ENCODE data around the gene PILRA. TPM values are rescaled to one million over a fixed set of nuclear protein-coding genes. Genes with fewer than 3 reads are reported as not detected.
A peak's percentile ranks its signal among the peaks of the same experiment; 100 is the strongest.
"Not testable (repeated sequence)": the region's sequence is repeated elsewhere in the genome, so short reads cannot be mapped to it uniquely, and the experiment has no call there.

The PILRA gene
- total and polyA plus RNA-seq, 2 of the 13 experiments (the other 11 are each of a cell fraction or from before 2014, with no cell fraction given): 0.13 to 1.3 TPM

DNA sequence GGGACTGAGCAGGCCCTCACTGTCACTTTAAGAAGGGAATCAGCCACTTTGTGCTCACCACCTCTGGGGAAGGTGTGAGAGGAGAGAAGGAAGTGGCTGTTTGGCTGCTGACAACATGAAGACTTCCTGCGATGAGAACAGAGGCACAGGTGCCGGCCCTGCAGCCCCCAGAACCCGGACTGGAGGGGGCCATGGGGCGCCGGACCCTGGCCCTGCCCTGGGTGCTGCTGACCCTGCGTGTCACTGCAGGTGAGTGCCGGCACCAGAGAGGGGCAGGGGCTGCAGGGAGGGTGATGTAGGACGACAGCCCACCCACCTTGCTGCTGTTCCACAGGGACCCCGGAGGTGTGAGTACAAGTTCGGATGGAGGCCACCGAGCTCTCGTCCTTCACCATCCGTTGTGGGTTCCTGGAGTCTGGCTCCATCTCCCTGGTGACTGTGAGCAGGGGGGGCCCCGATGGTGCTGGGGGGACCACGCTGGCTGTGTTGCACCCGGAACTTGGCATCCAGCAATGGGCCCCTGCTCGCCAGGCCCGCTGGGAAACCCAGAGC is 21.0 kb upstream of the PILRA start:
- peaks cover 28 to 83% of the 10 kb centered on the region in 2 experiments for H3K36me3 ChIP-seq (replicated peaks in 1 of 2; ENCODE audit: control insufficient read depth in 1 of 2, insufficient read depth in 2 of 2, low read length in 2 of 2)
- in situ Hi-C loops (cut with HindIII; ENCODE audit: extremely low pct_ligation_motif_present, low pct_unique_long_range_greater_than_20kb); H4K20me1 ChIP-seq (ENCODE audit: insufficient read depth, low read length); ATAC-seq; H3K4me1 ChIP-seq (ENCODE audit: insufficient read depth, low read length); H3K79me2 ChIP-seq (ENCODE audit: insufficient read depth, low read length); H3K27ac ChIP-seq (ENCODE audit: extremely low read length, insufficient read depth, low read length); CTCF ChIA-PET (ENCODE audit: low intra/inter-chr PET ratio, low total read pairs); POLR2A ChIA-PET; DNase-seq (ENCODE audit: low spot score); H3K4me3 ChIP-seq (replicated peaks in 1 of 3; ENCODE audit: insufficient read depth in 1 of 3, low read depth in 2 of 3, low read length in 3 of 3); H2AFZ ChIP-seq (ENCODE audit: low read length); H3K4me2 ChIP-seq (ENCODE audit: low read depth, low read length); intact Hi-C loops (cut with micrococcal nuclease; ENCODE audit: unreplicated experiment); H3K9me3 ChIP-seq (ENCODE audit: low read length); FAIRE-seq; H3K9ac ChIP-seq (ENCODE audit: insufficient read depth, low read depth, low read length); H3K27me3 ChIP-seq (ENCODE audit: control insufficient read depth in 1 of 2, insufficient read depth in 2 of 2, low read length in 2 of 2); BruUV-seq (replicated peaks): not testable (repeated sequence)
- peak; percentile 41 for TF ChIP-seq AGO2 (optimal IDR thresholded peaks at IDR 0.05; ENCODE audit: low read depth, low read length)
- 97% methylated on average over 7 of the region's 18 CpGs for WGBS (ENCODE audit: low lambda C conversion rate)

DNA sequence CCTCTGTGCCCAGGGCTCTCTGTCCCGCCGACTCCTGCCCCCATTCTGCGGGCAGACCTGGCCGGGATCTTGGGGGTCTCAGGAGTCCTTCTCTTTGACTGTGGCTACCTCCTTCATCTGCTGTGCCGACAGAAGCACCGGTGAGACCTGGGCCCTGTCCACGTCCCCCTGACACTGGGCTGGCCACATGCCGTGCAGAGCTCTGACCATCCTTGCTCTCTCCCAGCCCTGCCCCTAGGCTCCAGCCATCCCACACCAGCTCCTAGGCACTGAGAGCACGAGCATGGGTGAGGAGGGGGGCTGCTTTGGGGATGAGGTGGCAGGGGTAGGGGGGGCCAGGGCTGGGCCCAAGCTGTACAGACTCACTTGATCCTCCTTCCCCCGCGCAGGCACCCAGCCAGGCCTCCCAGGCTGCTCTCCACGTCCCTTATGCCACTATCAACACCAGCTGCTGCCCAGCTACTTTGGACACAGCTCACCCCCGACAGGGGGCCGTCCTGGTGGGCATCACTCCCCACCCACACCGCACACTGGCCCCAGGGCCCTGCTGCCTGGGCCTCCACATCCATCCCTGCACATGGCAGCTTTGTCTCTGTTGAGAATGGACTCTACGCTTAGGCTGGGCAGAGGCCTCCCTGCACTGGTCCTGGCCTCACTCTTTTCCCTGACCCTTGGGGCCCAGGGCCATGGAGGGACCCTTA is 20.2 kb upstream of the PILRA start:
- ATAC-seq (peak; percentile 7), DNase-seq (ENCODE audit: low spot score) (no peak), FAIRE-seq (no peak)
- TF ChIP-seq AGO2 (optimal IDR thresholded peaks at IDR 0.05; ENCODE audit: low read depth, low read length) (peak; percentile 23), ZNF672 (CRISPR knock-in tag; IDR thresholded peaks at IDR 0.05) (no peak), YEATS4 (CRISPR knock-in tag; IDR thresholded peaks at IDR 0.05; ENCODE audit: borderline replicate concordance) (no peak)
- intact Hi-C loops (cut with micrococcal nuclease; ENCODE audit: unreplicated experiment): no loop called here
- no peak overlapping the region for H2AFZ ChIP-seq (ENCODE audit: low read length)
- no peaks in the 10 kb centered on the region for H3K4me1 ChIP-seq (ENCODE audit: insufficient read depth, low read length)
- BruUV-seq (replicated peaks): no TSS peak
- H3K36me3 ChIP-seq (replicated peaks in 1 of 2; ENCODE audit: control insufficient read depth in 1 of 2, insufficient read depth in 2 of 2, low read length in 2 of 2): peaks cover 27 to 79% of the 10 kb centered on the region in 2 experiments
- no peak overlapping the region for H3K4me2 ChIP-seq (ENCODE audit: low read depth, low read length)
- H3K27me3 ChIP-seq (ENCODE audit: control insufficient read depth in 1 of 2, insufficient read depth in 2 of 2, low read length in 2 of 2): no peaks in the 10 kb centered on the region; a peak in 1 of 5 replicates
- ChIA-PET CTCF (ENCODE audit: low intra/inter-chr PET ratio, low total read pairs) (no interaction called here), POLR2A (no interaction called here)
- H3K79me2 ChIP-seq (ENCODE audit: insufficient read depth, low read length): no peaks in the 10 kb centered on the region
- H3K27ac ChIP-seq (ENCODE audit: extremely low read length, insufficient read depth, low read length): no peak overlapping the region
- in situ Hi-C loops (cut with HindIII; ENCODE audit: extremely low pct_ligation_motif_present, low pct_unique_long_range_greater_than_20kb): no loop called here
- H4K20me1 ChIP-seq (ENCODE audit: insufficient read depth, low read length): no peaks in the 10 kb centered on the region
- WGBS (ENCODE audit: low lambda C conversion rate): 98% methylated on average over 15 of the region's 16 CpGs
- H3K9me3 ChIP-seq (ENCODE audit: low read length): no peaks in the 10 kb centered on the region
- H3K9ac ChIP-seq (ENCODE audit: insufficient read depth, low read depth, low read length): no peak overlapping the region
- no peak overlapping the region for H3K4me3 ChIP-seq (replicated peaks in 1 of 3; ENCODE audit: insufficient read depth in 1 of 3, low read depth in 2 of 3, low read length in 3 of 3)

Data from HepG2 (cell line).